Right atrium auricular region (tissue), 2 donors: ENCODE results near the gene ALG14. TPM values are rescaled to one million over a fixed set of nuclear protein-coding genes. Genes with fewer than 3 reads are reported as not detected.

Experiments
- DNase-seq: peaks from one replicate; pipeline ENCODE4 v3.0.0-alpha.2; 2019; ENCODE audit warnings: low spot score
- H3K27ac ChIP-seq, 2 donors: fragments of 200-600 bp; sonication (generic); 1 replicate in 1 of 2; 2 replicates in 1 of 2; pipeline ENCODE4 v1.5.1; 2016 to 2019
- H3K27me3 ChIP-seq, 2 donors: fragments of 200-600 bp; sonication (generic); one replicate each; pipeline versions ENCODE4 v1.5.1 to v1.6.0; 2017 to 2019
- H3K36me3 ChIP-seq: fragments of 200-600 bp; sonication (generic); one replicate; pipeline ENCODE4 v1.5.1; 2016
- H3K4me1 ChIP-seq, 2 donors: fragments of 200-600 bp; sonication (generic); one replicate each; pipeline versions ENCODE4 v1.5.1 to v1.6.0; 2017 to 2019
- H3K4me3 ChIP-seq, 2 donors: fragments of 200-600 bp; sonication (generic); 1 replicate in 1 of 2; 2 replicates in 1 of 2; pipeline ENCODE4 v1.5.1; 2017 to 2019; ENCODE audit warnings: mild to moderate bottlenecking in 1 of 2, moderate library complexity in 1 of 2
- H3K9me3 ChIP-seq, 2 donors: fragments of 200-600 bp; sonication (generic); one replicate each; pipeline ENCODE4 v1.5.1; 2019
- total RNA-seq, 2 donors: library from RNA; depleted of rRNA; stranded (reverse); fragments of >200 nt; gene quantifications; one replicate each; pipeline ENCODE4 v1.1.0, GENCODE V29; 2016
- TF ChIP-seq, protein P1 (sequence below), 2 donors: fragments of 200-600 bp; sonication (generic); IDR thresholded peaks; one replicate each; pipeline ENCODE4 v1.5.1; 2019; ENCODE audit warnings: antibody characterized with exemption in 2 of 2

ALG14 gene
- total RNA-seq, 2 donors from 2014 or later: 0.74 to 0.79 TPM

DNA sequence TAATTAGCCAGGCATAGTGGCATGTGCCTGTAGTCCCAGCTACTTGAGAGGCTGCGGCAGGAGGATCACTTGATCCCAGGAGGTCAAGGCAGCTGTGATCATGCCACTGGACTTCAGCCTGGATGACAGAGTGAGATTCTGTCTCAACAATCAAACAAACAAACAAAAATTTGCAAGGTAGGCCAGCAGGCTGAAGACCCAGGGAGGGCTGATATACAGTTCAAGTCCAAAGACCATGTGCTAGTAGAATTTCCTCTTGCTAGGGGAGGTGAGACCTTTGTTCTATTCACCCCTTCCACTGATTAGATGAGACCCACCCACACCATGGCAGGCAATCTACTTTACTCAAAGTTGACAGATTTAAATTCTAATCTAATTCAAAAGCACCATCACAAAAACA, 114.7 kb downstream of the ALG14 start:
- Histone ChIP-seq H3K27ac (no peak overlapping the region), H3K36me3 (no peaks in the 10 kb centered on the region), H3K4me1 (peaks cover 0 to 44% of the 10 kb centered on the region in 2 donors), H3K4me3 (no peak overlapping the region), H3K9me3 (no peaks in the 10 kb centered on the region), H3K27me3 (no peaks in the 10 kb centered on the region)
- TF ChIP-seq, protein P1, sequence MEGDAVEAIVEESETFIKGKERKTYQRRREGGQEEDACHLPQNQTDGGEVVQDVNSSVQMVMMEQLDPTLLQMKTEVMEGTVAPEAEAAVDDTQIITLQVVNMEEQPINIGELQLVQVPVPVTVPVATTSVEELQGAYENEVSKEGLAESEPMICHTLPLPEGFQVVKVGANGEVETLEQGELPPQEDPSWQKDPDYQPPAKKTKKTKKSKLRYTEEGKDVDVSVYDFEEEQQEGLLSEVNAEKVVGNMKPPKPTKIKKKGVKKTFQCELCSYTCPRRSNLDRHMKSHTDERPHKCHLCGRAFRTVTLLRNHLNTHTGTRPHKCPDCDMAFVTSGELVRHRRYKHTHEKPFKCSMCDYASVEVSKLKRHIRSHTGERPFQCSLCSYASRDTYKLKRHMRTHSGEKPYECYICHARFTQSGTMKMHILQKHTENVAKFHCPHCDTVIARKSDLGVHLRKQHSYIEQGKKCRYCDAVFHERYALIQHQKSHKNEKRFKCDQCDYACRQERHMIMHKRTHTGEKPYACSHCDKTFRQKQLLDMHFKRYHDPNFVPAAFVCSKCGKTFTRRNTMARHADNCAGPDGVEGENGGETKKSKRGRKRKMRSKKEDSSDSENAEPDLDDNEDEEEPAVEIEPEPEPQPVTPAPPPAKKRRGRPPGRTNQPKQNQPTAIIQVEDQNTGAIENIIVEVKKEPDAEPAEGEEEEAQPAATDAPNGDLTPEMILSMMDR (IDR thresholded peaks at IDR 0.05): no peak
- DNase-seq: no peak

DNA sequence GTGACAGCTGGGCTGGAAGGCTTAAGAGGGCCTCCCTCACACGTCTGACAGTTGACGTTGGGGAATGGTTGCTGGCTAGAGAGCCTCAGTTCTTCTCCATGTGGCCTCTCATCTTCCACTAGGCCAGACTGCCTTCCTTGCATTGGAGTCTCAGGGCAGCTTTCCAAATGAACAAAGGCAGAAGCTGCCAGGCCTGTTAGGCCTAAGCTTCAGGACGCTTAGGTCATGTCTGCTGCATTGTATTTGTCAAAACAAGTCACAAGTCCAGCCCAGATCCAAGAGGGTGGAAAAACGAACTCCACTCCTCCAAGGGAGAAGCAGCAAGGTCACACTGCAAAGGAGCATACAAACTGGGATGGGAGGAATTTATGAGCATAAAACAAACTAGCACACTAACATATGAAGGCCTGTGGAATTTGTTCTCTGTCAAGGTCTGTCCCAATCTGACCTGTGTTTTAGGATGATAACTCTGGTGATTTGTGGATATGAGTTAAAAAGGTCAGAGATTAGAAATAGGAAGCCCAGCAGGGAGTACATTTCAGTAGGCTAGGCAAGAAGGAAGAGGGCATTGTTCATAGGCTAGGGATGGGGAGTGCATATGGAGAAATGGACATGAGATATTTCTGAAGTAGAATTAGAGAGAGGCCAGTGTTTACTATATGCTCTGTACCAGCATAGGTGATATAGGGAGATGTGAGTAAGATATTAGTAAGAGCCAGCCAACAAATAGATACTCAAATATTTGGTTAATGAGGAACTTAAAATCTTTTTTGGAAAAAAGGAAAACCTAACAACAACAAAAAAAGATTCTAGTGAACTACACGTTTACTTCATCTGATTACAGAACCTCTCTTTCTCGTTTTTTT, 116.8 kb downstream of the ALG14 start:
- peak; percentile 71 for DNase-seq
- Histone ChIP-seq H3K27ac (peak overlapping the region; percentile 72 to 83), H3K27me3 (no peaks in the 10 kb centered on the region), H3K36me3 (no peaks in the 10 kb centered on the region), H3K4me3 (no peak overlapping the region), H3K4me1 (peaks cover 0 to 36% of the 10 kb centered on the region in 2 donors), H3K9me3 (no peaks in the 10 kb centered on the region)
- TF ChIP-seq, protein P1 (IDR thresholded peaks at IDR 0.05): no peak

DNA sequence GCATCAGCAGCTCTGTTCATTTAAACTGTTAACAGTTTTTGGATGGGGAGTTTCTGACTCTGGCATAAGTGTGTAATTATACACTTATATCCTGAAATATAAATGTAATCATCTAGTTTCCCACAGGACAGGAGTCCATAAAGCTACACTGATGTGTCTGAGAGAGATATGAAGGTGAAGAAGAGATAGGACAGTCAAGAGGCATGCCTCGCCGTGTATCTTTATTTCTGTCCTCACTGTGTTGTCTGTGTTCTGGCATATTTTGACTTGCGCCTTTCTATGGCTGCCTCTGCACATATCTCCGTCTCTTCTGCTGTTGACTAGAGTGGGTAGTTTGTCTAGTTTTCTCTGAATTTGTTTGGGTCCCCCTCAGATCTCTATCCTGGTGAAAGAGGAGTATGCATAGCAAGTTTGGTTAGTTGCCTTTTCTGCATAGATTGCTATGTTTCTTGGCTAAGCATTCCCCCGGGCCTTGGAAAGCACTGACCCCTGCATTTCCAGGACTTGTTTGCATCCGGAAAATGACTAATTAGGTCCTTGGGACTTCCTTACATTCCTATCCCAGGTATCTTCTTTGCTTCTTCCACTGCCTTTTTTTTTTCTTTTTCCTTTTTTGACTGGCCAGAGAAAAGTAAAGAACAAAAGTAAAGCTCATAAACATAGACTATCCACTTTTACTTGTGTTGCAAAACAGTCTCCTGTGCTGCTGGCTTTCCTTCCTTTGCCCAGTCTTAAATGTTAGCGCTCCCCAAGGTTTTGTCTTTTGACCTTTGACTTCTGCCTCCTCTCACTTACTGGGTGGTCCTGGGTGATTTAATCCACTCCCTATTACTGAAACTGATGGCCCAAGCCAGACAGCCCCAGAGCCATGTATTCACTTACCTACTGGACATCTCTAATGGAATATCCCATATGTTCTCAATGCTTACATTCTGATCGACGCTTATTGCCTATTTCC, 118.2 kb downstream of the ALG14 start:
- Histone ChIP-seq H3K4me3 (no peak overlapping the region), H3K27ac (peak overlapping the region; percentile 72 to 83), H3K27me3 (no peaks in the 10 kb centered on the region), H3K9me3 (no peaks in the 10 kb centered on the region), H3K36me3 (no peaks in the 10 kb centered on the region), H3K4me1 (peaks cover 0 to 42% of the 10 kb centered on the region in 2 donors)
- no peak for DNase-seq
- TF ChIP-seq, protein P1 (IDR thresholded peaks at IDR 0.05): no peak

DNA sequence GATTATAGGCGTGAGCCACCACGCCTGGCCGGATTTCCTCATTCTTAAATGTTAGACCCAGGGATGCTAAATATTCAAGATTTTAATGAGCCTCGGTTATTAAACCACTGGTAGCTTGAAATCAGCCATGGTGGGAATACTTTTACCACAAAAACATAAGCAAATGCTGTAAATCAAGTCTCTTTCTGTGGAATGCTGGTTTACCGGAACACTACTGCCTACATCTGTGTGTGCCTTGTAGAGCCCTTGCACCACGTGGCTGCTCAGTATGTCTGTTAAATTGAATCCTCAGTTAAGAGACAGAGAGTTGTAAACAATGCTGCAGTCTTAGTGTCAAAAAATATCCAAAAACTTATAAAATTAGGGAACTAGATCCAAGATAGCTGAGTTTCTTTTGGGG, 119.0 kb downstream of the ALG14 start:
- no peak overlapping the region for H3K4me3 ChIP-seq
- H3K4me1 ChIP-seq: peaks cover 0 to 42% of the 10 kb centered on the region in 2 donors
- peak overlapping the region; percentile 72 to 83 for H3K27ac ChIP-seq
- no peak for DNase-seq
- H3K36me3 ChIP-seq: no peaks in the 10 kb centered on the region
- no peaks in the 10 kb centered on the region for H3K9me3 ChIP-seq
- TF ChIP-seq, protein P1 (IDR thresholded peaks at IDR 0.05): no peak
- H3K27me3 ChIP-seq: no peaks in the 10 kb centered on the region

DNA sequence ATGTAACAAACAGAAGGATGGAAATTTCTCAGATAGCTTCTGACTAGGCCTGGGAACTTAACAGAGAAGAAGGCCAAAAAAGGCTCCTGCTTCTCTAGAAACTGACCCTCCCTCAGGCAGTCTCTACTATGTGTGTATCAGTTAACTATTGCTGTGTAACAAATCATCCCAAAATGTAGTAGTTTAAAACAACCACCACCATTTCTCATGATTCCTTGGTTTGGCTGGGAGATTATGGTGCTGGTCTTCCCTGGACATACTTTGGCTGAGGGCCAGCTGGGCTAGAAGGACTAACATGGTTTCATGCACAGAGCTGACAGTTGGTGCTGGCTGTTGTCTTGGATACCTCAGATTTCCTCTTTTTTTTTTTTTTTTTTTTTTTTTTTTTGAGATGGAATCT, 119.6 kb downstream of the ALG14 start:
- TF ChIP-seq, protein P1 (IDR thresholded peaks at IDR 0.05): no peak
- H3K36me3 ChIP-seq: no peaks in the 10 kb centered on the region
- H3K27me3 ChIP-seq: no peaks in the 10 kb centered on the region
- H3K9me3 ChIP-seq: no peaks in the 10 kb centered on the region
- H3K4me3 ChIP-seq: no peak overlapping the region
- H3K27ac ChIP-seq: no peak overlapping the region
- DNase-seq: no peak
- peaks cover 0 to 42% of the 10 kb centered on the region in 2 donors for H3K4me1 ChIP-seq
